Endothelial cell (in vitro differentiated cells): ENCODE data around the gene GSK3B. TPM values are rescaled to one million over a fixed set of nuclear protein-coding genes. Genes with fewer than 3 reads are reported as not detected.

ENCODE experiments used
- DNase-seq: peaks from one replicate; pipeline ENCODE4 v3.0.0; 2021; ENCODE audit warnings: low spot score
- H3K27ac Mint-ChIP-seq: one replicate; pipeline ENCODE4 v1.8.0; 2021; ENCODE audit warnings: mixed read lengths, inconsistent platforms; ENCODE audit not compliant: unreplicated experiment
- H3K27me3 Mint-ChIP-seq: one replicate; pipeline ENCODE4 v1.8.0; 2021; ENCODE audit warnings: mild to moderate bottlenecking, moderate library complexity, mixed read lengths, inconsistent platforms; ENCODE audit not compliant: unreplicated experiment
- H3K36me3 Mint-ChIP-seq: one replicate; pipeline ENCODE4 v1.8.0; 2021; ENCODE audit warnings: mild to moderate bottlenecking, low read depth, mixed read lengths, inconsistent platforms; ENCODE audit not compliant: unreplicated experiment
- H3K4me1 Mint-ChIP-seq: one replicate; pipeline ENCODE4 v1.8.0; 2021; ENCODE audit warnings: mild to moderate bottlenecking, mixed read lengths, inconsistent platforms; ENCODE audit not compliant: unreplicated experiment
- H3K4me3 Mint-ChIP-seq: one replicate; pipeline ENCODE4 v1.8.0; 2021; ENCODE audit warnings: mild to moderate bottlenecking, mixed read lengths, inconsistent platforms; ENCODE audit not compliant: unreplicated experiment
- H3K9me3 Mint-ChIP-seq: one replicate; pipeline ENCODE4 v1.8.0; 2021; ENCODE audit warnings: mixed read lengths, inconsistent platforms; ENCODE audit not compliant: unreplicated experiment
- total RNA-seq: library from RNA; stranded (reverse); fragmentation: NEBNext Ultra II Directional; extraction: Animal tissue kit (Norgen Biotek cat#: 25700); gene quantifications from one replicate; pipeline ENCODE4 v1.2.1, GENCODE V29; 2021; ENCODE audit not compliant: unreplicated experiment
- TF ChIP-seq, protein P1 (sequence below): fragments of 200-600 bp; sonication (generic); IDR thresholded peaks from one replicate; pipeline ENCODE4 v1.5.0; 2021; ENCODE audit warnings: antibody characterized with exemption; ENCODE audit not compliant: unreplicated experiment

GSK3B gene
- total RNA-seq, 1 donor from 2014 or later = 78.6 TPM

DNA sequence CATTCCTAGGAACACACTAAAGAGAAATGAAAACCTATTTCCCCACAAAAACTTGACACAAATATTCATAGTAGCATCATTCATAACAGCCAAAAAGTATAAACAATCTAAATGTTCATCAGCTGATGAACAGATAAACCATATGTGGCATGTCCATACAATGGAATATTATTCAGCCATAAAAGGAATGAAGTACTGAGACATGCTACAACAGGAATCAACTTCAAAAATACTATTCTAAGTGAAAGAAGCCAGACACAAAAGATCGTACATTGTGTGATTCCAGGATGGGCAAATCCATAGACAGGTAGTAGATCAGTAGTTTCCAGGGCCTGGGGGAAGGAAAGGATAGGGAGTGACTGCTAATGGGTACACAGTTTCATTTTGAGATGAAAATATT lies 118.0 kb downstream of the GSK3B start:
- Mint-ChIP-seq H3K36me3 (peaks cover 18% of the 10 kb centered on the region), H3K4me1 (peaks cover 4% of the 10 kb centered on the region), H3K4me3 (no peak overlapping the region), H3K27ac (no peak overlapping the region), H3K9me3 (no peaks in the 10 kb centered on the region), H3K27me3 (peaks cover 12% of the 10 kb centered on the region)
- no peak for DNase-seq
- TF ChIP-seq, protein P1, sequence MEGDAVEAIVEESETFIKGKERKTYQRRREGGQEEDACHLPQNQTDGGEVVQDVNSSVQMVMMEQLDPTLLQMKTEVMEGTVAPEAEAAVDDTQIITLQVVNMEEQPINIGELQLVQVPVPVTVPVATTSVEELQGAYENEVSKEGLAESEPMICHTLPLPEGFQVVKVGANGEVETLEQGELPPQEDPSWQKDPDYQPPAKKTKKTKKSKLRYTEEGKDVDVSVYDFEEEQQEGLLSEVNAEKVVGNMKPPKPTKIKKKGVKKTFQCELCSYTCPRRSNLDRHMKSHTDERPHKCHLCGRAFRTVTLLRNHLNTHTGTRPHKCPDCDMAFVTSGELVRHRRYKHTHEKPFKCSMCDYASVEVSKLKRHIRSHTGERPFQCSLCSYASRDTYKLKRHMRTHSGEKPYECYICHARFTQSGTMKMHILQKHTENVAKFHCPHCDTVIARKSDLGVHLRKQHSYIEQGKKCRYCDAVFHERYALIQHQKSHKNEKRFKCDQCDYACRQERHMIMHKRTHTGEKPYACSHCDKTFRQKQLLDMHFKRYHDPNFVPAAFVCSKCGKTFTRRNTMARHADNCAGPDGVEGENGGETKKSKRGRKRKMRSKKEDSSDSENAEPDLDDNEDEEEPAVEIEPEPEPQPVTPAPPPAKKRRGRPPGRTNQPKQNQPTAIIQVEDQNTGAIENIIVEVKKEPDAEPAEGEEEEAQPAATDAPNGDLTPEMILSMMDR = no peak

DNA sequence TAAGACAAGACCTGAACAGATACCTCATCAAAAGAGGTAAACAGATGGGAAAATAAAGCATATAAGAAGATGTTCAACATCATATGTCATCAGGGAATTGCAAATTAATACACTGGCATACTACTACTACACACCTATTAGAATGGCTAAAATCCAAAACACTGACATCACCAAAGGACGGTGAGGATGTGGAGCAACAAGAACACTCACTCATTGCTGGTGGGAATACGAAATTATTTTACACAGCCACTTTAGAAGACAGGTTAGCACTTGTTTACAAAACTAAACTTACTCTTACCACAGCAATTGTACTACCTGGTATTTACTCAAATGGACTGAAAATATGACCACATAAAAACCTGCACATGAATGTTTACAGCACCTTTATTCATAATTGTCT lies 119.6 kb downstream of the GSK3B start:
- Mint-ChIP-seq H3K27ac (peak overlapping the region; percentile 5), H3K4me3 (no peak overlapping the region), H3K36me3 (peaks cover 18% of the 10 kb centered on the region), H3K27me3 (peaks cover 12% of the 10 kb centered on the region), H3K9me3 (no peaks in the 10 kb centered on the region), H3K4me1 (peaks cover 4% of the 10 kb centered on the region)
- DNase-seq = no peak
- TF ChIP-seq, protein P1 = no peak

DNA sequence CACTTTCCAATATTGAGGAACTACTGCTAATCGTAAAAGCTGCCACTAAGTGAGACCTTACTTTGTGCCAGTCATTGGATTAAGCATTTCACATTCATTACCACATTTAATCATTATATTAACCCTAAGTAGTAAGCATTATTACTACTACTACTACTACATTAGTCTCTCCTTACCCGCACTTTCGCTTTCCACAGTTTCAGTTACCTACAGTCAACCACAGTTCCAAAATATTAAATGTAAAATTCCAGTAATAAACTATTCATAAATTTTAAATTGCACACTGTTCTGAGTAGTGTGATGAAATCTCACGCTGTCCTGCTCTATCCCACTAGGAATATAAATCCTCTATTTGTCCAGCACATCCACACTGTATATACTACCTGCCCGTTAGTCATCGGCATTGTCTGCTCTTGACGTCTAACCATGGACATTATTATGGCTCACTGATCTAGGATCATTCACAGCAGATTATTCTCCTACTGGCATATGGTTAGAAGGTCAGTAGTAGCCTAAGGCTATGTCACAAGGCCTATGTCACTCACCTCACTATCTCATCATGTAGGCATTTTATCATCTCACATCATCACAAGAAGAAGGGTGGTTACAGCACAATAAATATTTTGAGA lies 121.1 kb downstream of the GSK3B start:
- DNase-seq = no peak
- Mint-ChIP-seq H3K36me3 (peaks cover 3% of the 10 kb centered on the region), H3K27ac (no peak overlapping the region), H3K9me3 (no peaks in the 10 kb centered on the region), H3K4me1 (no peaks in the 10 kb centered on the region), H3K4me3 (no peak overlapping the region), H3K27me3 (peaks cover 4% of the 10 kb centered on the region)
- TF ChIP-seq, protein P1 = no peak

DNA sequence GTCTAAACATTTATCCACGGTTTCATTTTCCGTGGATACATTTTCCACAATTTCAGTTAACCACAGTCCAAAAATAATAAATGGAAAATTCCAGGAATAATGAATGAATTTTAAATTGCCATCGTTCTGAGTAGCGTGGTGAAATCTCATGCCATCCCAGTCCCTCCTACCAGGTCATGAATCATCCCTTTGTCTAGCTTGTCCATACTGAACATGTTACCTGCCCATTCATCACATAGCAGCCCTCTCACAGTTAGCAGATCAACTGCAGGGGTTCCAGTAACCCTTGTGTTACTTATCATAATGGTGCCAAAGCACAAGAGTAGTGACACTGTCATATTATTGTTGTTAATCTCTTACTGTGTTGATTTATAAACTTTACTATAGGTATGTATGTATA lies 124.5 kb downstream of the GSK3B start:
- no peak for DNase-seq
- H3K27ac Mint-ChIP-seq = peak overlapping the region; percentile 71

More for the DNA sequence above, 124.5 kb downstream of the GSK3B start:
- H3K4me3 Mint-ChIP-seq = no peak overlapping the region
- TF ChIP-seq, protein P1 = no peak
- H3K36me3 Mint-ChIP-seq = no peaks in the 10 kb centered on the region
- no peaks in the 10 kb centered on the region for H3K4me1 Mint-ChIP-seq
- no peaks in the 10 kb centered on the region for H3K9me3 Mint-ChIP-seq
- H3K27me3 Mint-ChIP-seq = peaks cover 1% of the 10 kb centered on the region
